BJ (cell line): ENCODE data around the gene ATP8A1. TPM values are rescaled to one million over a fixed set of nuclear protein-coding genes. Genes with fewer than 3 reads are reported as not detected.
"Not testable (repeated sequence)": the region's sequence is repeated elsewhere in the genome, so short reads cannot be mapped to it uniquely, and the experiment has no call there.

ENCODE experiments used
- CTCF ChIA-PET: fragments of 350-600 bp; formaldehyde crosslinking; extraction: SDS; loops from one replicate; lab custom pipeline; 2021; ENCODE audit warnings: antibody characterized with exemption, inconsistent platforms; lab: Yijun Ruan, JAX
- POLR2A ChIA-PET: fragments of 300-600 bp; sonication (Branson Sonifier 250); formaldehyde crosslinking; extraction: SDS; loops from one replicate; lab custom pipeline; 2021; ENCODE audit warnings: antibody characterized with exemption; lab: Charles Lee
- DNase-seq: peaks from one replicate; pipeline ENCODE4 v3.0.0-alpha.2; 2011; ENCODE audit warnings: low read depth
- H3K27me3 ChIP-seq: 2 replicates; pipeline ENCODE4 v1.6.0; 2011; ENCODE audit warnings: low read length; ENCODE audit not compliant: control insufficient read depth, insufficient read depth
- H3K36me3 ChIP-seq: 2 replicates; pipeline ENCODE4 v1.5.1; 2011; ENCODE audit warnings: low read length; ENCODE audit not compliant: control insufficient read depth, insufficient read depth
- H3K4me3 ChIP-seq: 2 replicates; pipeline ENCODE4 v1.5.1; 2011; ENCODE audit warnings: low read depth, mild to moderate bottlenecking, control low read depth, low read length
- CTCF ChIP-seq: IDR thresholded peaks from 2 replicates; pipeline ENCODE4 v1.5.1; 2011; ENCODE audit warnings: low read depth, mild to moderate bottlenecking, control low read depth, inconsistent platforms, low read length, moderate library complexity; ENCODE audit not compliant: insufficient read depth
- polyA plus RNA-seq: library from polyadenylated mRNA; depleted of rRNA; stranded (reverse); fragments of >200 nt; gene quantifications from 2 replicates; pipeline ENCODE4 v1.2.3, GENCODE V29; 2011

ATP8A1 gene
- polyA plus RNA-seq, 1 experiment, result 0.02 TPM

GRCh38 chr4:42487230-42487629, 169.7 kb downstream of the ATP8A1 start:
- no peak for DNase-seq
- ChIA-PET POLR2A (no interaction called here), CTCF (no interaction called here)
- no peak for TF ChIP-seq CTCF
- no peaks in the 10 kb centered on the region for H3K36me3 ChIP-seq
- H3K27me3 ChIP-seq, result no peaks in the 10 kb centered on the region
- no peak overlapping the region for H3K4me3 ChIP-seq

GRCh38 chr4:42486156-42486555, 170.7 kb downstream of the ATP8A1 start:
- POLR2A ChIA-PET, CTCF ChIA-PET, H3K27me3 ChIP-seq, H3K4me3 ChIP-seq, DNase-seq, H3K36me3 ChIP-seq: not testable (repeated sequence)

- Histone ChIP-seq H3K27me3 (no peaks in the 10 kb centered on the region), H3K36me3 (no peaks in the 10 kb centered on the region), H3K4me3 (no peak overlapping the region)
- TF ChIP-seq CTCF, result no peak
- no peak for DNase-seq
- ChIA-PET CTCF (no interaction called here), POLR2A (no interaction called here)
These were observed 172.3 kb downstream of the ATP8A1 start for GRCh38 chr4:42484630-42485029.

- DNase-seq, result no peak
- Histone ChIP-seq H3K4me3 (no peak overlapping the region), H3K36me3 (no peaks in the 10 kb centered on the region), H3K27me3 (no peaks in the 10 kb centered on the region)
- ChIA-PET CTCF (no interaction called here), POLR2A (no interaction called here)
- TF ChIP-seq CTCF, result no peak
These were observed 173.2 kb downstream of the ATP8A1 start for GRCh38 chr4:42483426-42484379.

GRCh38 chr4:42482516-42483327, 174.2 kb downstream of the ATP8A1 start:
- no peak for DNase-seq
- no peaks in the 10 kb centered on the region for H3K27me3 ChIP-seq
- no peaks in the 10 kb centered on the region for H3K36me3 ChIP-seq
- CTCF ChIA-PET, result no interaction called here
- H3K4me3 ChIP-seq, result no peak overlapping the region
- POLR2A ChIA-PET, result no interaction called here
- TF ChIP-seq CTCF, result no peak
